ENCODE results near the gene MORF4L1.
"Not testable (repeated sequence)": the region's sequence is repeated elsewhere in the genome, so short reads cannot be mapped to it uniquely, and the experiment has no call there.

MORF4L1 gene

GRCh38 chr15:78859971-78860719 lies 12.5 kb upstream of the MORF4L1 start:
- DNase-seq (ENCODE audit: low read depth in 2 of 2) = peak; percentile 40 to 57

GRCh38 chr15:78865585-78865984 lies 7.1 kb upstream of the MORF4L1 start:
- not testable (repeated sequence) for DNase-seq (ENCODE audit: low read depth in 2 of 2)

- not testable (repeated sequence) for DNase-seq (ENCODE audit: low read depth in 2 of 2)
Measured at GRCh38 chr15:78866031-78866430, 6.7 kb upstream of the MORF4L1 start.

- DNase-seq (ENCODE audit: low read depth in 2 of 2) = no peak
Measured at GRCh38 chr15:78866803-78867202, 5.9 kb upstream of the MORF4L1 start.

- DNase-seq (ENCODE audit: low read depth in 2 of 2) = no peak
Measured at GRCh38 chr15:78868366-78868765, 4.3 kb upstream of the MORF4L1 start.

GRCh38 chr15:78871483-78872127 lies 1.1 kb upstream of the MORF4L1 start:
- not testable (repeated sequence) for DNase-seq (ENCODE audit: low read depth in 2 of 2)

- peak; percentile 82 to 85 for DNase-seq (ENCODE audit: low read depth in 2 of 2)
Measured at GRCh38 chr15:78872972-78873792, 492 bp downstream of the MORF4L1 start.

GRCh38 chr15:78873793-78874765 lies 1.4 kb downstream of the MORF4L1 start:
- no peak for DNase-seq (ENCODE audit: low read depth in 2 of 2)

- no peak for DNase-seq (ENCODE audit: low read depth in 2 of 2)
Measured at GRCh38 chr15:78875107-78875914, 2.6 kb downstream of the MORF4L1 start.

GRCh38 chr15:78876954-78877353 lies 4.3 kb downstream of the MORF4L1 start:
- not testable (repeated sequence) for DNase-seq (ENCODE audit: low read depth in 2 of 2)

GRCh38 chr15:78878356-78878755 lies 5.7 kb downstream of the MORF4L1 start:
- no peak for DNase-seq (ENCODE audit: low read depth in 2 of 2)

- no peak for DNase-seq (ENCODE audit: low read depth in 2 of 2)
Measured at GRCh38 chr15:78879517-78880241, 7.0 kb downstream of the MORF4L1 start.

- DNase-seq (ENCODE audit: low read depth in 2 of 2) = no peak
Measured at GRCh38 chr15:78880242-78880533, 7.5 kb downstream of the MORF4L1 start.

GRCh38 chr15:78880813-78881212 lies 8.1 kb downstream of the MORF4L1 start:
- no peak for DNase-seq (ENCODE audit: low read depth in 2 of 2)

GRCh38 chr15:78881681-78882080 lies 9.0 kb downstream of the MORF4L1 start:
- no peak for DNase-seq (ENCODE audit: low read depth in 2 of 2)

GRCh38 chr15:78889000-78889399 lies 16.3 kb downstream of the MORF4L1 start:
- DNase-seq (ENCODE audit: low read depth in 2 of 2) = no peak

- DNase-seq (ENCODE audit: low read depth in 2 of 2) = no peak
Measured at GRCh38 chr15:78893538-78893937, 20.8 kb downstream of the MORF4L1 start.

GRCh38 chr15:78895471-78895870 lies 22.8 kb downstream of the MORF4L1 start:
- no peak for DNase-seq (ENCODE audit: low read depth in 2 of 2)

GRCh38 chr15:78898540-78898939 lies 25.9 kb downstream of the MORF4L1 start:
- DNase-seq (ENCODE audit: low read depth in 2 of 2) = no peak

Measured in activated CD8-positive, alpha-beta memory T cell treated with anti-CD3 and anti-CD28 coated beads for 4 hours (primary cell).